ENCODE results near the gene FAM131B.

Gene FAM131B

DNA sequence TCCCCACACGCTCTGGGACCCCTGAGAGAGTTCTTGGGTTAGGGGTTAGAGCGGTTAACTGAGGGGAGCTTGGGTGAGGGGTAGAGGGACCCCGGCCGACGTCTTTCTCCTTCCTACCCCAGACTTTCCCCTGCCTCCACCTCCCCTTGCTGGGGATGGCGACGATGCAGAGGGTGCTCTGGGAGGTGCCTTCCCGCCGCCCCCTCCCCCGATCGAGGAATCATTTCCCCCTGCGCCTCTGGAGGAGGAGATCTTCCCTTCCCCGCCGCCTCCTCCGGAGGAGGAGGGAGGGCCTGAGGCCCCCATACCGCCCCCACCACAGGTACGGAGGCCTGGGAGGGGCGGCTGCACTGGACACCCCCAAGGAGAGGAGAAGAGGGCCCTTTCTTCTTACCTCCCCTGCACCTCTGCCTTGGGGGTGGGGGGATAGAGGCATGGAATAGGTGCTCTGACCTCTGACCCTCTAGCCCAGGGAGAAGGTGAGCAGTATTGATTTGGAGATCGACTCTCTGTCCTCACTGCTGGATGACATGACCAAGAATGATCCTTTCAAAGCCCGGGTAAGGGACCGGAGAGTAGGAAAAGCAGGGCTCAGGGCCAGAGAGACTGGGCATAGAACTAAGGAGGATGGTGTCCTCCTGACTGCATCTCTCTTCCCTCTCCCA lies 19.7 kb upstream of the FAM131B start:
- DNase-seq: no peak

DNA sequence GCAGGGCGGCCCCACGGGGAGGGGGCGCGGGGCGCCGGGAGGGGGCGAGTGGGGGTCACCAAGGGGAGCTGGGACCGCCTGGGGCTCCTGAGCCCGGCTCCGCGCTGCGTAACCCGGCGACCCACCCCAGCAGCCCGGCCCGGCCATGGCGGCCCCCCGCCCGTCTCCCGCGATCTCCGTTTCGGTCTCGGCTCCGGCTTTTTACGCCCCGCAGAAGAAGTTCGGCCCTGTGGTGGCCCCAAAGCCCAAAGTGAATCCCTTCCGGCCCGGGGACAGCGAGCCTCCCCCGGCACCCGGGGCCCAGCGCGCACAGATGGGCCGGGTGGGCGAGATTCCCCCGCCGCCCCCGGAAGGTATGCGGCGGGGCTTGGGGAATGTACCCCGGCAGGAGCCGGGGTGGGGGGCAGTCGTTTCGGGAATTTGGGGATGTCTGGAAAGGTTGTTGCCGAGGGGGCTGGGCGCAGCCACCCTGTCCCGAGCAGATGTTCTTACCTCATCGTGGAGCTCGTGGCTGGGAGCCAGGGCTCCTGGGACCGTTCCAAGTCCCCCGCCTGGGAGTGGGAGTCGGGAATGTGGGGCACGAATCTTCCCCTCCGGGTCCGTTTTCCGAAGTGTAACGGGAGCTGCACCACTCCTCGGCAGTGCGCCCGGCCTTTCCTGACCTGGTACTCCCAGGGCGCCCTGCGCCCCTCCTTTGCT lies 19.1 kb upstream of the FAM131B start:
- DNase-seq: peak; percentile 32

DNA sequence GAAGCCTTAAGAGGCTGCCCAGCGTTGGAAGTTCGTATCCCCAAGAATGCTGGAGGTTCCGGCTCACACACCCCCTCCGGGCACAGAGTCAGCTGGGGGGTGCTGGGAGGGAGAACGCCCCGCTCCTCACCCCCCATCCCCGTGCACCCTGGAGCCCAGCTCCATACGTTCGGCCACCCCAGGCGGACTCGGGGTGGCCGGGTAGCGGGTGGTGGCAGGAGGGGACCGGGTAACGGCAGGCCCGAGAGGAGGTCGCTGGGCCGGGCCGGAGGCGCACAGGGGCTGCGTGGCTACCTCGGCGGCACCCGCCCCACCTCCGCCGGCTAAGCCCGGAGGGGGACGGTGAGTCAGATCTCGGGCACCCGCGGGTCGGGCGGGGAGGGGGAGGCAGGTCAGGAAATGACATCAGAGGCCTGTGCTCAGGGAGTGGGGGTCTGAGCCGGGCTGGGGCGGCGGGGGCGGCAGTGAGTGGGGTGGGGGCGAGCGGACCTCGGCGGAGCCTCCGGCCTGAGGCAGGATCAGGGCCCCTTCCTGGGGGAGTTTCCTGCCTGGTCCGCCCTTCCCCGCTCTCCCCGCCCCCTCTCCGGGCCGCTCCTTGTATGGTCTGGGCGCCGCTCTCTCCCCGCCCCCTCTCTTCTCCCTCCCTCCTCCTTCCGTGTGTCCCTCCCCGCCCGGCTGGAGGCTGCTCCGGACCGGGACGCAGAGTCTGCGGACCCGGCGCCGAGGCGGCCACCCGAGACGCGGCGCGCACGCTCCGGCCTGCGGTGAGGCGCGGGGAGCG lies 18.3 kb upstream of the FAM131B start, which contains the start of gene ZYX:
Gene ZYX (plus strand): TSS at position 700 of the 781 bp plus-strand sequence. CDS start 227 bp downstream, outside the sequence.
- DNase-seq: peak; percentile 84

DNA sequence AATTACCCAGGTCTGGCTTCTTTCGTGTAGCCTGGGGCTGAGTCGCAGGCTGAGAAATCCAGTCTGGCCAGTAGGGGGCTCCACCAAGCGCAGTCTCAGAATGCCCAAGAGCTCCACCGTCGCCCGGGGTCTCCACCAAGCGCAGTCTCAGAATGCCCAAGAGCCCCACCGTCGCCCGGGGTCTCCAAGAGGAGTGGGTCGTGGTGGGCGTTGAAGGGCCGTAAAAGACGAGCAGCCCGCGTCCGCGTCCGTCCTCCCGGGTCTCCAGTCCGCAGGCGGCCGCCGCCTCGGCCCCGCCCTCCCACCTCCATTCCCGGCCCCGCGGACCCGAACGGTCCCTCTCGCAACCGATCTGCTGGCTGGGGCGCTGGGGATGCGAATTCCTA lies 17.7 kb upstream of the FAM131B start:
- DNase-seq: peak; percentile 87

DNA sequence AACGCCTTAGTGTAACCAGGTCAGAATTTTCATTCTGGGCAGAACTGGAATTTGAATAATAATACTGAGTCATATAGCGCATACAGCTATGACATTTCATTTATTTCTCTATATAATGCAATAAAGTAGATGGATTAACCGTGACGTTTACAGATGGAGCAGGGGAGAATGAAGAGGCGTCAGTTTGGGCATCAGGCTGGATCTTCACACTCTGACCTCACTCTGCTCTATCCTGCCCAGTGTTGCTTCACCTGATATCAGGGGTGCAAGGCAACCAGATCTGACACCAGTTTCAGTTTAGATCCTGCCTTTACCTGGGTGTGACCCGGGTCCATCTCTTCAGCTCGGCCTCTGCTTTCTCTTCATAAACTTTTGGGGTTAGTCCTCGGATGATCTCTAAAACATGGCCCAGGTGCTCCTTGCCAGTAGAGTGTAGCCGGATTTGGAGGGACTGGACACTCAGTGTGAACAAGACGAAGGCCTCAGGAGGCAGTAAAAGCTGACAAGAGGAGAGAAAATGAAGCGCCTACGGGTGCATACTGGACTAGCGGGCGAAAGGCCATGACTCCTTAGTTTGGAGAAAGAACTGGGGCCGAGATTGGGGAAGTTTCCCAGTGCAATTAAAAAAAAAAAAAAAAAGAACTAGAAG lies 17.2 kb upstream of the FAM131B start:
- DNase-seq: no peak

DNA sequence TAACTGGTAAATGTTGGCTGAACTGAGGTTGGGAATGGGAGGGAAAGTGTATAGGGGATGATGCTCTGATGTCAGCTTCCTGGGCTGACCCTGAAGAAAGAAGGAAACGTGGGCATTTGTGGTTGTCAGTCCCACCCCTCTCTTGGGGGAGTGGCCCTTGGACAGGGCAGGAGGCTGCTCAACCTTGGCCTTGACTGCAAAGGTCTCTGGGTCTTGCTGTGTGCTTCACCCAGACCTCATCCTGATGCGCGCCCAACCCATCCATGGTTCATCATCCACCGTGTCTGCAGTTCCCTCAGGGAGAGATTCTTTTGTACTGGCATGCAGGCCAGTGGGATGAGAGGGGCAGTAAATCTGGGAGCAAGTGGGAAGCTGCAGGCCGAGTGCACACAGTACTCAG lies 13.9 kb upstream of the FAM131B start:
- no peak for DNase-seq

DNA sequence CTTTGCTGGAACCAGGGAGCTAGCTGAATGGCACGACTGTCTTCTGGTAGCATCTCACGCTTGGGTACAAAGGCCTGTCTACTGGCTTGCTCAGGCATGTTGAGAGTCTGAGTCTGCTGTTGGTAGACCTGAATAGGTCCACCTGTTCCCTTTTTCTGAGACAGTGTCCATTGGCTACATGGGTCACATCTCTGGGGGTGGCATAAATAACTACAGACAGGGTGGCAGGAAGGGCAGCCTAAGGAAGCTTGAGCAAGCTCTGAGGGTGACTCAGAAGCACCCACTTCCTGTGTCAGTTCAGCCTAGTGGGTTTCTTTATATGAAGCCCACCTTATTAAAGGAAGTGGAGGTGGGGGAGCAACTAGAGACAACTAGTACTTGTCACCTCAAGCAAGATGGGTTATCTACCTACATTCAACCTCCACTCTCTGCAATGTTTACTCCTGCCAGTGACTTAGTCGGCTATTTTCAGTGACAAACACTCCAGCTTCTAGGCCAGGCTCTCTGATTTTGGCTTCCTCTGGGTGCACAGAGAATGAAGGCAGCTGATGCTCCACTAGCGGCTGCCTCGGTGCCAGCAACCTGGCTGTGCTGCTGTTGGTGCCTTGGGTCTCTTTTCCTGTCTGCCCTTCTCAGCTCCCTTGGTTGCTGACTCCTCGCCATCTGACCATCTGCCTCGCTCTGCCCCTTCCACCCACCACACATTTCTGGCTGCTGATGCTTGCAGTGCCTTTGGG lies 13.0 kb upstream of the FAM131B start:
- DNase-seq: no peak

DNA sequence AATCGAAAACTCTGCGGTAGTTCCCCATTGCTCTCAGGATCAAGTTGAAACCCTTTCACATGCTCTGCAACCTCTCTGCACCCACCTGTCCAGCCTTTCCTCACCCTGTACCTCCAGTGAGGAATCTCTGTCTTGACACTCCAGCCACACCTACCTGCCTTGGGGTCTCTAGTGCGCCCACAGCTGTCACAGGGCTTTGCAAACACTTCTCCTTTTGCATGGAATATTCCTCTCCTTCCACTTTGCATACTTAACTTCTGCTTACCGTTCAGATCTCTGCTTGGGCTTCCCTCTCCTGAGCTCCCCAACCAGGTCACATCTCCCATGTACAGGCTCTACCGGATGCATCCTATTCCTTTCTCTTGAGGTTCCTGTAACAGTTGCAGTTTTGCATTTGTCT lies 12.0 kb upstream of the FAM131B start:
- no peak for DNase-seq

DNA sequence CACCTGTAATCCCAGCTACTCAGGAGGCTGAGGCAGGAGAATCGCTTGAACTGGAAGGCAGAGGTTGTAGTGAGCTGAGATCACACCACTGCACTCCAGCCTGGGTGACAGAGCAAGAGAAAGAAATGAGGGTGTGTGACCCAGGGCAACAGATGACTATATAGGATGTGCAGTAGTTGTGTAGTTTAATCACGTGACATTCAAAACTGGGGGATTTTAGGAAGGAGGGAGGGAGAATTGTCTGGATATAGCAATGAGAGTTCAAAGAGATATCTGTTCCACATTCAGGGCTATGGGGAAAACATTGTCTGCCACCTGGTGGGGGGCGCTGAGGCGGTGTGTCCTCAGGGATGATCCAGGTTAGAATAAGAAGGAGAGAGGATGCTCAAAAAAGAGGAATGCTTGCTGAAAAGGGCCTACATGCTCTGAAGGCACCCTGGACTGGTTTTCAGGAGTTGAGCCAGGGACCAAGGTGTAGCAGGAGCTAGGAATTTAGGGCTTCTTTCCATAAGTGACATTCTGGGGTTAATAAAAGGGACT lies 10.8 kb upstream of the FAM131B start:
- DNase-seq: no peak

DNA sequence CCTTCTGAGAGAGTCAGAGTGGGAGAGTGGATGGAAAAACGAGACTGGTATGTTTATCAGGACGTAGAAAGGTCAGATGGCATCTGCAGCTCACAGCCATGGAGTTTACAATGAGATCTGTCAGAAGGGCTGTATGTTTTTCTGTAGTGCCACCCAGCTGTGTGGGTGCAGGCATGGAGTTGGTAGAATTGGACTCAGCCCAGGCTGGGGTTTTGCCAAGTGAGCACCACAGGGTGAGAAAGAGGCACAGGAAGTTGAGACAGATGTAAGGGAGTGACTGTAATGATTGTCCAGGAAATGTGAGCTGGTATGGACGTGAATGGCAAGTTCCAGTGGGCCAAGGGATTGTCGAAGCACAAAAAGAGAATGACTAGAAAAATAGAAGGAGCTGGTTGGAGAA lies 9.6 kb upstream of the FAM131B start:
- no peak for DNase-seq

DNA sequence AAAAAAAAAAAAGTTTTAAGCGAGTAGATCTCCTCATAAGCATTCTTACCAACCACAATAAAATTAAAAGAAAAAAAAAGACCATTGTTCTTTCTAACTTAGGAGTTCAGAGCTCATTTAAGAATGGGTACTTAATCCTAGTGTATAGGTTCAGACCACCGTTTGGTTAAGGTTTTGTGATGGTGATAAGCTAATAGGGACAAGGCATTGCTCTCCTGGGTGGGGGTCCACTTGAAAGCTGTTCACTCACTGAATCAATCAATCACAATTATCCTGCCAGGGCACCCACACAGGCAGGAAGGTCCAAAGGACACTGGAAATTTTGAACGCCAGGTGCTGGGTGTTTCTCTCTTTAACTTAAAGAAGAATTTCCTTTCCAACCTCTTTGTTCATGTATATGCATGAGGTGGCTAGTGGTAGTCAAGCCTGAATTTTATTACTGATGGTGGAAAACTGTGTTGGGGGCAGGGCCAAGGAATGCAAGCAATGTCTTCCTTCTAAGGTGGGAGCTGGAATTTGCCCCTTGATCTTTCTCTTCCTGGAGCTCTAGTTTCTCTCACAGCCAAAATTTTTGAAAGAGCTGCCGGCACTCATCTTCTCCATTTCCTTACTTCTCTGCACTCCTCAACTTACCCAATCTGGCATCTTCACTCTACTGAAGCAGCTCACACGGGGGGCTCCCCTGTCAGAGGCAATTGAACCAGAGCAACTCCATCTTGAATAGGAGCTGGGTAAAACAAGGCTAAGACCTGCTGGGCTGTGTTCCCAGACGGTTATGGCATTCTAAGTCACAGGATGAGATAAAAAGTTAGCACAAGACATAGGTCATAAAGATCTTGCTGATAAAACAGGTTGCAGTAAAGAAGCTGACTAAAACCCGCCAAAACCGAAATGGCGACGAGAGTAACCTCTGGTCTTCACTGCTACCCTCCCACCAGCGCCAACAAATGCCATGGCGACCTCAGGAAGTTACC lies 7.5 kb upstream of the FAM131B start:
- no peak for DNase-seq

DNA sequence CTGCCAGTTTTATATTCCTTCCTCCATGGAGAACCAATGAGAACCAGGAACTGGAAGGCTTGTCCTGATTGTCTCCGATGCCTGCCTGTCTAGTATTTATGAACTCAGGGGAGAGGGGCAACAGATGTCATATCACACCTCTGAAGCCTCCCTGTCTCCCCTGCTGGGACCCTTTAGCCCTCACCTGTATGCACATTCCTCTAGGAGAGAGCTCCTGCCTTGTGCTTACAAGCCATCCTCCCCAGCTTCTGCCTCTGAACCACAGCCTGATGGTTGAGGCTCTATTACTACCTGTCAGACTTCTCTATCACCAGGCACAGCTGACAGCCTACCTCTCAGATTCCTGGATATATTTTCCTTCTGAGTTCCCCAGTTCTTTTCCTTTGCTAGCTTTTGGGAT lies 5.9 kb upstream of the FAM131B start:
- DNase-seq: no peak

DNA sequence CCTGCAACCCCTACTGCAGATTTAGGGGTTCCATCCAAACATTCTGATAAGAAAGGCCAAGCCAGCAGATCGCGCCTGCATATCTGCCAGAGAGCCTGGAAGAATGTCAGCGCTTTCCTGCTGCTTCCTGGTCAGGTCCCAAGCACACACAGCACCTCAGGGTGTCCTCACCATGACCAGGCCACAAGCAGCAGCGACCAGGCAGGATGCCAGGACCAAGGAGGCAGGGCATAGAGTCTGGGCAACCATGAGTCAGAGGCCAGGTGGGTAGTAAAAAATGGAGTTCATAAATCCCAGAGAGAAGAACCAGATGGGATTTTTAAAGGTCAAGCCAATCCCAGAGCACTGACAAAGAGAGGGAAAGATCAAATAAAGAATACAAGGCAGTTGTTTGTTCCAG lies 5.5 kb upstream of the FAM131B start:
- DNase-seq: no peak

DNA sequence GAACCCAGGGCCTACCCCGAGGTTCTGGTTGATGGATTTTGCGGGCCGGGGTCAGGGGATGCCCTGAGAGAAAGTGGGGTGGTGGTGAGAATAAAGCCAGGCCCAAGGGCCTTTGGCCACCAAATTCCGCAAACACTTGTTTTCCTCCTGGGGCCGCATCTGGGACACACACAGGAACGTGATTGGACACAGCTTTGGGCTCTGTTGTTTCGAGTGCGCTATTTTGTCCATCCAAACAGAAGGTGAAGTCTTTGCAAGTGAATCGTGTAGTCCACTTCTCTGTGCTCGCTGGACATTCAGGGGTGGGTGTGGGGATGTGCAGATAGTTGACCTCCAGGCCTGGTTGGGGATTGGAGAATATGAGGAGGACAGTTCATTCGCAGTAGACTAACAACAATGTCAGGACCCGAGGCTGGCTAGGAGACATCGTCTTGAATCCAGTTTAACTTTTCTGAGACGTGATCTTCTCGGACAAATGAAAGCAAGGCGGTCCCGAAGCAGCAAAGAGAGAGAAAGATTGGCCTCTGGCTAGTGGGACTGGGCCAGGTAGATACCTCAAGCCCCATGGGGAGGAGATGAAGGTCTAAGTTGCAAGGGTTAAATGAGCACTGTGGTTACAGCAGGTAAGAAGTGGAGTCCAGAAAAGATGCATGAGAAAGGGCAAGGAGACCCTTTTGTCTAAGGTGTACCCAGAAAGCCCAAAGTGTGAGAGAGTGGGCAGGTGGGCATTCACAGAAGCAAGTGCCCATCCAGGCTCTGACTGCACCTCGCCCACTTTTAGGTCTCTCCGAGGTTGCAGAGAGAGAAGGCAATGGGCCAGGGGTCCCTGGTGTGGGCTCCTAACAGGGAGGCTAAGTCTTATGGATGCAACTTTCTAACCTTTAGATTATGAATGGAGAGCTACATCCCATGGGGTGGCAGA lies 764 bp upstream of the FAM131B start:
- no peak for DNase-seq

DNA sequence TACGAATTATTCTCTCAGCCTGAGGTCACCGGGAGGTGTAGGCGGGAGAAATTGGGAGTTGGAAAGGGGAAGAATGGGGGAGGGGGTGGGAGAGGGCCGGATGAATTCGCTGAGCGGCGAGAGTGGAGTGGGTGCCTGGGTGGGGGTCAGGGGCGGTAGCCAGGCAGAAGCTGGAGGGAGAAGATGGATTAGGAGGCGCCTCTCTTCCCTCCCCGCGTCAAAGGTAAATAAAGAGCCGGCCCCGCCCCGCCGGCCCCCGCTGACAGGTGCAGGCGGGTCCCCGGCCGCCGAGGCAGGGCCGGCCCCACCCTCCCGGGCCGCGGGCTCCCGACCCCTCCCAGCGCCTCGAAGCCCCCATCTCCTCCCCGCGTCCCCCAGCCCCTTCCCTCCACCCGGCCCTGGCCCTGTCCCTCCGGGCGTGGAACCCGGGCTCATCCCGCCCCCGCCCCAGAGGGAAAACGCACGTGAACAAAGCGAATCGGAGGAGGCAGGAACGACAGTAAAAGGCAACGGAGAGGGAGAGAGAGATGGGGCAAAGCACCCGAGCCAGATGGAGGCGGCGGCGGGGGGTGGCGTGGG lies 872 bp downstream of the FAM131B start:
- no peak for DNase-seq

DNA sequence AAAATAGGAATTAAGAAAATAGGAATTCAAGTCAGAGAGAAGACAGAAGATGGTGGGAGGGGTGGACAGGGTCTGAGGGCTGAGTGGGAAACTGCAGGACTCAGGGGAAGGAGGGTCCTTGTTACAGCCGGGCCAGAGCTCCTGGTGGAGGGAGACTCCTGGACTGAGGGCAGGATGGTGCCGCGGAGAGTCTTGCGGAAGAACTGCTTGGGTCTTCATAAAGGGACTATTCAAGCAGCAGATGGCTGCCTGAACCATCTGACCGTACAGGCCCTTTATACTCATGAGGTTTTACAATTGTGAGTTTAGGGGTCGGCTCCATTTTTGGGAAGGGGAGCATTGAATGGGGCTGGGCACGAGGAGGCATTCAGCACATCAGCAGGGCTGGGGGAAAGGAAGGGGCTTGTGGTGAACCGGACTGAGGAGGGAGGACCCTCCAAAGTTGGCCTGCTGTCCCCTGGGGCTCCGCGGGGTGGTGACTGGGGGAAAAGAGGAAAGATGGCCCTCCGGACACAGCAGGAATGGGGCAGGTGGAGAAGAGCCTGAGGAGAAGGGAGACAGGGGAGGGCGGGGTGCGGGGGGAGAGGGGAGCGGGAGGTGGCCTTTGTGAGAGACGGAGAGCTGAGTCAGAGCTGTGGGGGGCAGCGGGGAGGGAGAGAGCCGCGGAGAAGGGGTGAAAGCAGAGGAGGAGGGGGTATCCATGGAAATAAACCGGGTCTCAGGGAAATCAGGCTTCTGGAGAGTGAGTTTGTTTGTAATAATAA lies 1.5 kb downstream of the FAM131B start:
- DNase-seq: no peak

DNA sequence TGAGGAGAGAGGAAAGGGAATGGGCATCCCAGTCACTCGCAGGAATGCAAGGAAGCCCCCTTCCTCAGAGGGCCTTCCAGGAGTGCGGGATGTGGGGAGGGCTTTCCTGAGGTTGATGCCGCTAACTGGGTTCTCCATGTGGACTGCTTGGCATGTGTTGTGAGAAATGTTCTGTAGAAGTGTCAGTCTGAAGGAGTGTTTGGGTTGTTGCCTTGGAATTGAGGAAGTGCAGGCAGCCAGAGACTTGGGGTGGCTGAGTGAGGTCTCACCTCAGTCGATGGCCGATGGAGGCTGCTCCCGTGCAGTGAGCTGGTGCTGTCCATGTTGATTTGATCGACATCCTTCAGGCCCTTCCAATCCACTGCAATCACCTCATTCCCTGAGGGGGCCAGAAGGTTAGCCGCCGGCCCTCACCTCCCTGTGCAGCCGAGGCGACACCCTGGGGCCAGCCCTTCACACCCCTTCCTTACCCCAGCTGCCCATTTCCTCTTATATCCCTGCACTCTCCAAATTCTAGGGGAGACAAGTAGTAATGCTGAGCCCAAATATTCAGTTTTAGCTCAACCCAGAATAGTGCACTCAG lies 2.7 kb downstream of the FAM131B start:
- no peak for DNase-seq

DNA sequence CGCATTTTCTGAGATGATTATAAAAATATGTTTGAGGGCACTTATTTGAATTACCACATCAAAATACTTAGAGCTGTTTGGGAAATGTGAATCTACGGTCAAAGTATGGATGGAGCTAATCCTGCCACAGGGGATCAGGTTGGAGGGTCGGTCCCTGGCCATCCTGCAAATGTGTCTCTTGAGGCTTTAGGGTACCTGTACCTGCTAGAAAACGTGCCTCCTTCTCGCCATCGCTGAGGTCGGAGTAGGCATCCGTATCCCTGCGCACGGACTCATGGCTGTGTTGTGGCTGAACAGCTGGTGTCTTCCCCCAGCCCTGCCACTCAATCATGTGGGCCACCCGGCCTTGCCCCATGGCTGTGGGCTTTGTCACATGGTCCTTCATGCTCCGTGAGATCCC lies 3.9 kb downstream of the FAM131B start:
- DNase-seq: no peak
